Activated CD8-positive, alpha-beta memory T cell treated with anti-CD3 and anti-CD28 coated beads for 36 hours (primary cell): Measurements from ENCODE around the gene SH2D5. TPM values are rescaled to one million over a fixed set of nuclear protein-coding genes. Genes with fewer than 3 reads are reported as not detected.

Experiments
- CTCF ChIA-PET: fragments of 350-600 bp; sonication (Branson Sonifier 250); formaldehyde crosslinking; loops from one replicate; lab custom pipeline; 2021; ENCODE audit warnings: antibody characterized with exemption; lab: Charles Lee
- POLR2A ChIA-PET: fragments of 350-600 bp; sonication (Branson Sonifier 250); formaldehyde crosslinking; loops from one replicate; lab custom pipeline; 2021; ENCODE audit warnings: antibody characterized with exemption; lab: Charles Lee
- total RNA-seq, 2 experiments: library from RNA; stranded (reverse); gene quantifications; one replicate each; pipeline ENCODE4 v1.2.3, GENCODE V29; 2021

Gene SH2D5
- total RNA-seq, 2 experiments from 2014 or later, result 0.34 to 0.55 TPM

- POLR2A ChIA-PET, result no interaction called here
- CTCF ChIA-PET, result interaction anchor here (1.0 kb wide), 1 partner anchor 33 kb away, joined by 4 read pairs; no protein-coding TSS in a partner anchor
Measured at GRCh38 chr1:20729990-20730689, 2.4 kb downstream of the SH2D5 start.

GRCh38 chr1:20729155-20729931 lies 3.2 kb downstream of the SH2D5 start:
- ChIA-PET POLR2A (interaction anchor here (0.6 kb wide), 1 partner anchor 270 kb away, joined by 4 read pairs; no protein-coding TSS in a partner anchor), CTCF (interaction anchor here (1.3 kb wide), 1 partner anchor 34 kb away, joined by 3 read pairs; no protein-coding TSS in a partner anchor)

GRCh38 chr1:20728371-20729154 lies 3.9 kb downstream of the SH2D5 start:
- CTCF ChIA-PET, result interaction anchor here (1.3 kb wide), 1 partner anchor 33 kb away, joined by 3 read pairs; no protein-coding TSS in a partner anchor
- POLR2A ChIA-PET, result interaction anchor here (0.6 kb wide), 1 partner anchor 271 kb away, joined by 4 read pairs; no protein-coding TSS in a partner anchor

- ChIA-PET POLR2A (no interaction called here), CTCF (interaction anchor here (1.3 kb wide), 1 partner anchor 32 kb away, joined by 3 read pairs; no protein-coding TSS in a partner anchor)
Measured at GRCh38 chr1:20727746-20728316, 4.7 kb downstream of the SH2D5 start.

GRCh38 chr1:20726932-20727745 lies 5.4 kb downstream of the SH2D5 start:
- ChIA-PET CTCF (no interaction called here), POLR2A (no interaction called here)

GRCh38 chr1:20726118-20726911 lies 6.2 kb downstream of the SH2D5 start:
- POLR2A ChIA-PET, result no interaction called here

GRCh38 chr1:20725189-20726117 lies 7.0 kb downstream of the SH2D5 start:
- POLR2A ChIA-PET, result no interaction called here

More at GRCh38 chr1:20726118-20726911, 6.2 kb downstream of the SH2D5 start:
- CTCF ChIA-PET, result interaction anchor here (0.7 kb wide), 1 partner anchor 1753 kb away, joined by 3 read pairs; no protein-coding TSS in a partner anchor

GRCh38 chr1:20724364-20725188 lies 7.9 kb downstream of the SH2D5 start:
- ChIA-PET POLR2A (no interaction called here), CTCF (interaction anchor here (1.3 kb wide), 1 partner anchor 28 kb away, joined by 4 read pairs; no protein-coding TSS in a partner anchor)

More at GRCh38 chr1:20725189-20726117, 7.0 kb downstream of the SH2D5 start:
- CTCF ChIA-PET, result interaction anchor here (0.7 to 1.3 kb wide), 2 partner anchors 28 to 1754 kb away, joined by 3 to 4 read pairs; no protein-coding TSS in a partner anchor

- CTCF ChIA-PET, result interaction anchor here (1.3 kb wide), 1 partner anchor 27 kb away, joined by 4 read pairs; no protein-coding TSS in a partner anchor
- POLR2A ChIA-PET, result no interaction called here
Measured at GRCh38 chr1:20723537-20724363, 8.8 kb downstream of the SH2D5 start.

GRCh38 chr1:20723159-20723536 lies 9.4 kb downstream of the SH2D5 start:
- POLR2A ChIA-PET, result no interaction called here
- CTCF ChIA-PET, result no interaction called here

- ChIA-PET CTCF (interaction anchor here (1.2 kb wide), 1 partner anchor 474 kb away, joined by 4 read pairs; no protein-coding TSS in a partner anchor), POLR2A (interaction anchor here (0.6 kb wide), 1 partner anchor 60 kb away, joined by 4 read pairs; no protein-coding TSS in a partner anchor)
Measured at GRCh38 chr1:20721117-20722061, 11.1 kb downstream of the SH2D5 start.

GRCh38 chr1:20720631-20721091 lies 11.8 kb downstream of the SH2D5 start:
- CTCF ChIA-PET, result interaction anchor here (1.2 to 1.9 kb wide), 2 partner anchors 12 to 475 kb away, joined by 4 to 5 read pairs; partner anchors contain the start of gene SH2D5
- POLR2A ChIA-PET, result no interaction called here
